WTC11 (cell line): ENCODE results near the gene GALNT5. TPM values are rescaled to one million over a fixed set of nuclear protein-coding genes. Genes with fewer than 3 reads are reported as not detected.
"Not testable (repeated sequence)": the region's sequence is repeated elsewhere in the genome, so short reads cannot be mapped to it uniquely, and the experiment has no call there.

Experiments
- ATAC-seq: fragments of 200-7000 bp; cut with Tn5 transposase; 2 replicates; pipeline ENCODE4 v1.10.0; 2021; ENCODE audit warnings: mild to moderate bottlenecking, moderate library complexity
- CTCF ChIA-PET: fragments of 300-600 bp; sonication (Branson Sonifier 250); formaldehyde crosslinking; loops from one replicate; lab custom pipeline; 2021; ENCODE audit warnings: antibody characterized with exemption; lab: Charles Lee
- POLR2A ChIA-PET: fragments of 350-600 bp; sonication (Branson Sonifier 250); formaldehyde crosslinking; loops from one replicate; lab custom pipeline; 2021; ENCODE audit warnings: antibody characterized with exemption; lab: Charles Lee
- DNase-seq: peaks from one replicate; pipeline ENCODE4 v3.0.0; 2021; ENCODE audit warnings: low spot score
- H3K27ac Mint-ChIP-seq: 2 replicates; pipeline ENCODE4 v1.8.0; 2021; ENCODE audit warnings: mixed read lengths
- H3K27me3 Mint-ChIP-seq: 2 replicates; pipeline ENCODE4 v1.8.0; 2021; ENCODE audit warnings: low read depth, mild to moderate bottlenecking, moderate library complexity, mixed read lengths
- H3K36me3 Mint-ChIP-seq: 2 replicates; pipeline ENCODE4 v1.8.0; 2021; ENCODE audit warnings: mixed read lengths
- H3K4me1 Mint-ChIP-seq: 2 replicates; pipeline ENCODE4 v1.8.0; 2022; ENCODE audit warnings: mixed read lengths
- H3K4me3 Mint-ChIP-seq: 2 replicates; pipeline ENCODE4 v1.8.0; 2021; ENCODE audit warnings: mild to moderate bottlenecking, moderate library complexity, mixed read lengths
- H3K9me3 Mint-ChIP-seq: 2 replicates; pipeline ENCODE4 v1.8.0; 2021; ENCODE audit warnings: mixed read lengths
- AR ChIP-seq: fragments of 250-450 bp; sonication (Bioruptor Pico); IDR thresholded peaks from 2 replicates; pipeline ENCODE4 v1.9.0; 2021; ENCODE audit warnings: mild to moderate bottlenecking
- ATF1 ChIP-seq: sonication (generic); formaldehyde crosslinking; IDR thresholded peaks from 2 replicates; pipeline ENCODE4 v1.8.1; 2023; ENCODE audit warnings: mild to moderate bottlenecking, moderate library complexity, missing genetic modification reagents
- CREM ChIP-seq: sonication (generic); formaldehyde crosslinking; IDR thresholded peaks from 2 replicates; pipeline ENCODE4 v1.8.1; 2022; ENCODE audit warnings: mild to moderate bottlenecking, missing genetic modification reagents, moderate library complexity
- E2F1 ChIP-seq: sonication (generic); formaldehyde crosslinking; IDR thresholded peaks from 2 replicates; pipeline ENCODE4 v1.8.0; 2022; ENCODE audit warnings: mild to moderate bottlenecking, missing genetic modification reagents
- ELF4 ChIP-seq: sonication (generic); formaldehyde crosslinking; IDR thresholded peaks from 2 replicates; pipeline ENCODE4 v1.8.1; 2022; ENCODE audit warnings: low read depth, mild to moderate bottlenecking, moderate library complexity, missing genetic modification reagents
- GRHL2 ChIP-seq: fragments of 250-450 bp; sonication (Bioruptor Pico); IDR thresholded peaks from 2 replicates; pipeline ENCODE4 v1.8.0; 2022; ENCODE audit warnings: mild to moderate bottlenecking, moderate library complexity; ENCODE audit not compliant: insufficient replicate concordance, severe bottlenecking
- IRF1 ChIP-seq: sonication (generic); formaldehyde crosslinking; IDR thresholded peaks from 2 replicates; pipeline ENCODE4 v1.8.0; 2023; ENCODE audit warnings: missing genetic modification reagents
- IRF2 ChIP-seq: sonication (generic); formaldehyde crosslinking; IDR thresholded peaks from 2 replicates; pipeline ENCODE4 v1.8.0; 2022; ENCODE audit warnings: low read depth, missing genetic modification reagents, borderline replicate concordance
- JAZF1 ChIP-seq: fragments of 250-450 bp; sonication (Bioruptor Pico); IDR thresholded peaks from 2 replicates; pipeline ENCODE4 v1.9.0; 2021; ENCODE audit warnings: moderate library complexity, mild to moderate bottlenecking, inconsistent platforms
- KAT7 ChIP-seq: sonication (generic); formaldehyde crosslinking; IDR thresholded peaks from 2 replicates; pipeline ENCODE4 v1.8.1; 2023; ENCODE audit warnings: missing genetic modification reagents, mild to moderate bottlenecking, borderline replicate concordance
- MXD4 ChIP-seq: fragments of 250-450 bp; sonication (Bioruptor Pico); IDR thresholded peaks from 2 replicates; pipeline ENCODE4 v1.8.0; 2021; ENCODE audit warnings: mild to moderate bottlenecking, moderate library complexity, borderline replicate concordance
- NR2C2 ChIP-seq: sonication (generic); formaldehyde crosslinking; IDR thresholded peaks from 2 replicates; pipeline ENCODE4 v1.8.0; 2022; ENCODE audit warnings: mild to moderate bottlenecking, missing genetic modification reagents
- NR3C1 ChIP-seq: sonication (generic); formaldehyde crosslinking; conservative IDR thresholded peaks from 2 replicates; pipeline ENCODE4 v1.8.1; 2023; ENCODE audit warnings: low read depth, mild to moderate bottlenecking, missing genetic modification reagents
- PRRX2 ChIP-seq: fragments of 250-450 bp; sonication (Bioruptor Pico); IDR thresholded peaks from 2 replicates; pipeline ENCODE4 v1.8.0; 2021; ENCODE audit warnings: mild to moderate bottlenecking
- RORB ChIP-seq: fragments of 250-450 bp; sonication (Bioruptor Pico); IDR thresholded peaks from 2 replicates; pipeline ENCODE4 v1.9.0; 2021; ENCODE audit warnings: mild to moderate bottlenecking
- SOX15 ChIP-seq: fragments of 250-450 bp; sonication (Bioruptor Pico); IDR thresholded peaks from 2 replicates; pipeline ENCODE4 v1.9.0; 2021; ENCODE audit warnings: mild to moderate bottlenecking
- SP1 ChIP-seq: sonication (generic); formaldehyde crosslinking; conservative IDR thresholded peaks from 2 replicates; pipeline ENCODE4 v1.8.1; 2022; ENCODE audit warnings: missing genetic modification reagents
- TEAD4 ChIP-seq: sonication (generic); formaldehyde crosslinking; IDR thresholded peaks from 2 replicates; pipeline ENCODE4 v1.8.0; 2022; ENCODE audit warnings: mild to moderate bottlenecking, missing genetic modification reagents
- TP53 ChIP-seq: sonication (generic); formaldehyde crosslinking; IDR thresholded peaks from 2 replicates; pipeline ENCODE4 v1.8.1; 2023; ENCODE audit warnings: mild to moderate bottlenecking, missing genetic modification reagents
- ZBTB21 ChIP-seq: sonication (generic); formaldehyde crosslinking; IDR thresholded peaks from 2 replicates; pipeline ENCODE4 v1.8.1; 2023; ENCODE audit warnings: mild to moderate bottlenecking, missing genetic modification reagents, borderline replicate concordance
- ZNF423 ChIP-seq: fragments of 250-450 bp; sonication (Bioruptor Pico); IDR thresholded peaks from 2 replicates; pipeline ENCODE4 v2.1.2; 2022; ENCODE audit warnings: mild to moderate bottlenecking, moderate library complexity
- ZNF532 ChIP-seq: fragments of 250-450 bp; sonication (Bioruptor Pico); IDR thresholded peaks from 2 replicates; pipeline ENCODE4 v1.9.0; 2021; ENCODE audit warnings: mild to moderate bottlenecking, borderline replicate concordance
- ZNF671 ChIP-seq: fragments of 250-450 bp; sonication (Bioruptor Pico); IDR thresholded peaks from 2 replicates; pipeline ENCODE4 v1.8.0; 2021; ENCODE audit warnings: mild to moderate bottlenecking
- total RNA-seq: library from RNA; stranded (reverse); gene quantifications from 3 replicates; pipeline ENCODE4 v1.2.3, GENCODE V29; 2021

The GALNT5 gene
- total RNA-seq, 1 experiment from 2014 or later, result 0.17 TPM

- no peak for TF ChIP-seq IRF1 (CRISPR knock-in tag)
- no peak for TF ChIP-seq RORB
- no peak for TF ChIP-seq SP1 (CRISPR knock-in tag)
- no peak for TF ChIP-seq GRHL2
- no peak for TF ChIP-seq ELF4 (CRISPR knock-in tag)
Observed at GRCh38 chr2:157223624-157224205, 33.8 kb upstream of the GALNT5 start (continued).

DNA sequence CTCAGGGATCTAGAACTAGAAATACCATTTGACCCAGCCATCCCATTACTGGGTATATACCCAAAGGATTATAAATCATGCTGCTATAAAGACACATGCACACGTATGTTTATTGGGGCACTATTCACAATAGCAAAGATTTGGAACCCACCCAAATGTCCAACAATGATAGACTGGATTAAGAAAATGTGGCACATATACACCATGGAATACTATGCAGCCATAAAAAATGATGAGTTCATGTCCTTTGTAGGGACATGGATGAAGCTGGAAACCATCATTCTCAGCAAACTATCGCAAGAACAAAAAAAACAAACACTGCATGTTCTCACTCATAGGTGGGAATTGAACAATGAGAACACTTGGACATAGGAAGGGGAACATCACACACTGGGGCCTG lies 33.1 kb upstream of the GALNT5 start:
- CTCF ChIA-PET, POLR2A ChIA-PET, H3K27ac Mint-ChIP-seq, H3K27me3 Mint-ChIP-seq, H3K4me3 Mint-ChIP-seq, ATAC-seq, DNase-seq, H3K4me1 Mint-ChIP-seq, H3K36me3 Mint-ChIP-seq: not testable (repeated sequence)
- peaks cover 15% of the 10 kb centered on the region; the same call in 1 of the 2 replicates for H3K9me3 Mint-ChIP-seq

GRCh38 chr2:157227592-157227991 lies 29.9 kb upstream of the GALNT5 start:
- Mint-ChIP-seq H3K27ac (no peak overlapping the region), H3K4me1 (no peaks in the 10 kb centered on the region), H3K36me3 (no peaks in the 10 kb centered on the region), H3K4me3 (no peak overlapping the region), H3K27me3 (no peaks in the 10 kb centered on the region), H3K9me3 (peaks cover 12% of the 10 kb centered on the region; the same call in 1 of the 2 replicates)
- ATAC-seq (no peak), DNase-seq (no peak)
- CTCF ChIA-PET, result no interaction called here
- POLR2A ChIA-PET, result no interaction called here
- TF ChIP-seq PRRX2 (CRISPR knock-in tag) (no peak), NR2C2 (no peak), CREM (no peak)

DNA sequence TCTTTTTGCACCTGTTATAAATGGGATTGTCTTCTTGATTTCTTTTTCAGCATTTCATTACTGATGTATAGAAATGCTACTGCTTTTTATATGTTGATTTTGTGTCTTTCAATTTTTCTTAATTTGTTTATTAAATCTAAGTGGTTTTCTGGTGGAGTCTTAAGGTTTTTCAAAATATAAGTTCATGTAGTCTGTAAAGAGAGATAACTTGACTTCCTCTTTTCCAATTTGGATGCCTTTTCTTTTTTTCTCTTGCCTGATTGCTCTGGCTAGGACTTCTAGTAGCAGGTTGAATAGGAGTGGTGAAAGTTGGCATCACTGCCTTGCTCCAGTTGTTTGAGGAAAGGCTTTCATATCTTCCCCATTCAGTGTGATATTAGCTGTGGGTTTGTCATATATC lies 28.6 kb upstream of the GALNT5 start:
- ChIA-PET POLR2A (no interaction called here), CTCF (no interaction called here)
- ATAC-seq, result no peak
- no peak for DNase-seq
- Mint-ChIP-seq H3K4me1 (no peaks in the 10 kb centered on the region), H3K4me3 (no peak overlapping the region), H3K27ac (no peak overlapping the region), H3K9me3 (peaks cover 13% of the 10 kb centered on the region; the same call in 1 of the 2 replicates), H3K27me3 (no peaks in the 10 kb centered on the region), H3K36me3 (0 out of 2 replicates have a peak, but pooled peaks cover 3% of the 10 kb centered on the region)
- TF ChIP-seq E2F1, result no peak
- no peak for TF ChIP-seq ZNF671 (CRISPR knock-in tag)
- no peak for TF ChIP-seq SOX15 (CRISPR knock-in tag)
- no peak for TF ChIP-seq ZNF532 (CRISPR knock-in tag)
- no peak for TF ChIP-seq ZNF423 (CRISPR knock-in tag)
- no peak for TF ChIP-seq KAT7 (CRISPR knock-in tag)
- no peak for TF ChIP-seq TP53 (CRISPR knock-in tag)
- TF ChIP-seq NR3C1 (CRISPR knock-in tag), result no peak
- no peak for TF ChIP-seq ZBTB21
- no peak for TF ChIP-seq TEAD4 (CRISPR knock-in tag)
- TF ChIP-seq AR, result no peak
- TF ChIP-seq IRF2, result no peak
- TF ChIP-seq JAZF1 (CRISPR knock-in tag), result no peak
- no peak for TF ChIP-seq MXD4 (CRISPR knock-in tag)
- no peak for TF ChIP-seq ATF1 (CRISPR knock-in tag)
